Heart left ventricle (tissue), 16 donors: ENCODE measurements around the gene SIPA1L2. TPM values are rescaled to one million over a fixed set of nuclear protein-coding genes. Genes with fewer than 3 reads are reported as not detected.

ENCODE experiments used
- ATAC-seq, 4 donors: fragments of 200-7000 bp; cut with Tn5 transposase; one replicate each; pipeline ENCODE4 v1.9.1; 2020 to 2022; ENCODE audit warnings: moderate library complexity in 4 of 4, mild to moderate bottlenecking in 3 of 4, moderate number of reproducible peaks in 1 of 4
- DNase-seq, 5 donors: peaks; one replicate each; pipeline ENCODE4 v3.0.0-alpha.2; 2020
- H3K27ac ChIP-seq, 12 donors: fragments of 200-600 bp; sonication (generic) in 4 of 12; one replicate each; pipeline versions ENCODE4 v1.5.0 to v1.8.0; 2016 to 2022; ENCODE audit warnings: mild to moderate bottlenecking in 2 of 12
- H3K27me3 ChIP-seq, 9 donors: fragments of 200-600 bp; sonication (generic) in 2 of 9; one replicate each; pipeline versions ENCODE4 v1.5.1 to v1.8.0; 2016 to 2022; ENCODE audit warnings: mild to moderate bottlenecking in 3 of 9
- H3K36me3 ChIP-seq, 9 donors: fragments of 200-600 bp; sonication (generic) in 2 of 9; one replicate each; pipeline versions ENCODE4 v1.5.0 to v1.8.0; 2018 to 2022; ENCODE audit warnings: mild to moderate bottlenecking in 2 of 9
- H3K4me1 ChIP-seq, 12 donors: fragments of 200-600 bp; sonication (generic) in 4 of 12; one replicate each; pipeline versions ENCODE4 v1.5.0 to v1.8.0; 2016 to 2022; ENCODE audit warnings: mild to moderate bottlenecking in 3 of 12
- H3K4me3 ChIP-seq, 12 donors: fragments of 200-600 bp; sonication (generic) in 4 of 12; one replicate each; pipeline versions ENCODE4 v1.5.0 to v1.8.0; 2017 to 2022; ENCODE audit warnings: mild to moderate bottlenecking in 9 of 12, moderate library complexity in 4 of 12
- H3K9me3 ChIP-seq, 12 donors: fragments of 200-600 bp; sonication (generic) in 4 of 12; one replicate each; pipeline versions ENCODE4 v1.5.0 to v1.8.0; 2016 to 2022; ENCODE audit warnings: mild to moderate bottlenecking in 1 of 12
- POLR2A ChIP-seq, 2 donors: fragments of 450-650 bp; IDR thresholded peaks; one replicate each; pipeline ENCODE4 v1.6.1; 2017; ENCODE audit warnings: antibody characterized with exemption in 2 of 2, mild to moderate bottlenecking in 2 of 2, moderate library complexity in 2 of 2
- WGBS, 4 donors: extraction: QIAGEN DNeasy Blood & Tissue Kit in 2 of 4; methylation state at CpG; one replicate each; pipeline versions ENCODE4 v1.1.5 to v1.1.7; 2013 to 2018; 5-methylcytosine and 5-hydroxymethylcytosine counted together
- intact Hi-C, 10 donors: fragments of 100-400 bp; cut with DNase I; formaldehyde crosslinking; loops; one replicate each; pipeline versions ENCODE4 v1.11.1 to v1.14.2; 2022
- polyA plus RNA-seq, 2 donors: library from polyadenylated mRNA; stranded (reverse); fragments of 200-250 nt; gene quantifications; one replicate each; pipeline ENCODE4 v1.2.3, GENCODE V29; 2013
- total RNA-seq, 9 donors: library from RNA; depleted of rRNA in 2 of 9; stranded (reverse); fragments of >200 nt in 2 of 9; fragmentation: NEBNext Ultra II Directional in 3 of 9; extraction: Animal tissue kit (Norgen Biotek cat#: 25700) in 3 of 9; gene quantifications; one replicate each; pipeline versions ENCODE4 v1.1.0 to v1.2.4, GENCODE V29; 2016 to 2023
- TF ChIP-seq, protein P1 (sequence below), 12 donors: fragments of 200-600 bp; sonication (generic) in 4 of 12; IDR thresholded peaks; one replicate each; pipeline versions ENCODE4 v1.5.0 to v1.8.0; 2018 to 2022; ENCODE audit warnings: antibody characterized with exemption in 12 of 12, mild to moderate bottlenecking in 5 of 12
- donor health status: ischemic (EF 13 %, LVEDD 7.1; RV severe dilation, severe dysfunction).
- donor health status: healthy with polysubstance abuse.
- donor health status: DM: no; HTN: yes; CAD: no.
- donor health status: DM: no; HTN: no; CAD: no.
- donor health status: ischemic (EF 25% LVEDD 6.9; RV normal size, moderate dysfunction).
- donor health status: ischemic (EF 25% LVEDD 5.7; RV mildly dilated, moderate dysfunction).
- donor health status: healthy.
- donor health status: DM: yes; HTN: yes; CAD: no.
- donor health status: ischemic (EF 35%, LVEDD 5.7; RV mildly dilated, moderate dysfunction).
- donor health status: nonischemic (EF 11% LVEDD 7.7; RV severe dilation, severe dysfunction).
- donor health status: DM: yes; HTN: yes; CAD: no.
- donor health status: PGD.
- donor health status: ischemic (EF 29% LVEDD 5.4; RV normal size, mild dysfunction).
- donor health status: nonischemic (EF 23%, LVEDD 6.1; RV moderate dilation, normal function).

SIPA1L2 gene
- total and polyA plus RNA-seq, 11 donors, result 18.1 to 148 (median 102) TPM

DNA sequence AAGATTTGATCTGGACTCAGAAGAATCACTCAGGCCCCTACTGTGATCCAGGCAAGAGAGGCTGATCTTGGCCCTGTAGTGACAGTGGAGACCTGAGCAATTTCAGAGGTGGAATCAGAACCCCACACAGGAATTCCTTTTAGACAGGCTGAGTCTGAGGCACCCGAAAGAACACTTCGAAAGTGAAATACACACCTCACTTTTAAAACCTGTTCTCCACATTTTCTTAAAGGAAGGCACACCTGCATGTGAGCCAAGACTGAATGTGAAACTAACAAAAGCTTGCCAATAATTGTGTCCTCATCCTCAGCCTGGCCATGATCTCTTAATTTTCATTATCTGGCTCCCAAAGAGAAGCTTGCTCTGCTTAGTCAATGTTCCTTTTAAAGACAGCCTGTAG is 32.2 kb downstream of the SIPA1L2 start:
- no peak for ATAC-seq
- Histone ChIP-seq H3K9me3 (no peaks in the 10 kb centered on the region), H3K36me3 (no peaks in the 10 kb centered on the region), H3K4me1 (peaks cover 0 to 77% (median 50%) of the 10 kb centered on the region in 12 donors), H3K4me3 (no peak overlapping the region), H3K27ac (peak overlapping the region in 1 of 12 donors; percentile 46), H3K27me3 (no peaks in the 10 kb centered on the region)
- no peak for DNase-seq
- no peak for TF ChIP-seq POLR2A (IDR thresholded peaks at IDR 0.05)
- TF ChIP-seq, protein P1, sequence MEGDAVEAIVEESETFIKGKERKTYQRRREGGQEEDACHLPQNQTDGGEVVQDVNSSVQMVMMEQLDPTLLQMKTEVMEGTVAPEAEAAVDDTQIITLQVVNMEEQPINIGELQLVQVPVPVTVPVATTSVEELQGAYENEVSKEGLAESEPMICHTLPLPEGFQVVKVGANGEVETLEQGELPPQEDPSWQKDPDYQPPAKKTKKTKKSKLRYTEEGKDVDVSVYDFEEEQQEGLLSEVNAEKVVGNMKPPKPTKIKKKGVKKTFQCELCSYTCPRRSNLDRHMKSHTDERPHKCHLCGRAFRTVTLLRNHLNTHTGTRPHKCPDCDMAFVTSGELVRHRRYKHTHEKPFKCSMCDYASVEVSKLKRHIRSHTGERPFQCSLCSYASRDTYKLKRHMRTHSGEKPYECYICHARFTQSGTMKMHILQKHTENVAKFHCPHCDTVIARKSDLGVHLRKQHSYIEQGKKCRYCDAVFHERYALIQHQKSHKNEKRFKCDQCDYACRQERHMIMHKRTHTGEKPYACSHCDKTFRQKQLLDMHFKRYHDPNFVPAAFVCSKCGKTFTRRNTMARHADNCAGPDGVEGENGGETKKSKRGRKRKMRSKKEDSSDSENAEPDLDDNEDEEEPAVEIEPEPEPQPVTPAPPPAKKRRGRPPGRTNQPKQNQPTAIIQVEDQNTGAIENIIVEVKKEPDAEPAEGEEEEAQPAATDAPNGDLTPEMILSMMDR (IDR thresholded peaks at IDR 0.05), result no peak
- WGBS, 4 donors, result 68 to 87% (median 74%) methylated on average over 2 of the region's 2 CpGs
- intact Hi-C loops, result no loop called here

DNA sequence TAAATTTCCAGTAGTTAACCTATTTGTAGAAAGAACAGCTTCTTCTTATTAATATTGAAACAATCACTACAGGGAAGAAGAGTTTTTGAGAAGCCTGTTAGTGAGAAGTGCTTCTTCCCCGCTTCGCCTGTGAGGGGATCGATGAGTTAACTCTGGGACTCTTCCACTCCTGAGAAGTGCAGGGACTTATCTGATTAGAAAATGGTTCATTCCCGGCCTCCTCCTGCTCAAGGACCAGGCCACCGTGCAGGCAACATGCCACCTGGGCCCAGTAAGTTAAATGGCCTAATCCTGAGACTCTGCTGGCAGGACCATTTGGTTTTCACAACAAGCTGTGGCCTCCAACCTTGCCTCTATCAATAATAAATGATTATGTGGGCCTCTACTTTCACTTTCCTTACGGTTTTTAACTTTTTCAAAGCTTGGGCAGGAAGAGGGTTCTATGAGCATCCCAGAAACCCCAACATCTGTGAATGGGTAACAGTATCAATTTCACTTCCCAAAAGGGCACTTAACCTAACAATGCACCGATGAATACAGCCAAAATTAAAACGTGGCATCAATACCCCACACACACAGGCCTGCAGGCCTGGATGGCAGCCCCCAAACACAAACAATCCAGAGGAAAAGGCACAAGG is 33.1 kb downstream of the SIPA1L2 start:
- ATAC-seq (peak in 1 of 4 donors; percentile 11), DNase-seq (no peak)
- Histone ChIP-seq H3K27ac (peak overlapping the region in 7 of 12 donors; percentile 12 to 72 (median 59)), H3K4me1 (peaks cover 0 to 86% (median 56%) of the 10 kb centered on the region in 12 donors), H3K27me3 (no peaks in the 10 kb centered on the region), H3K36me3 (no peaks in the 10 kb centered on the region), H3K9me3 (no peaks in the 10 kb centered on the region), H3K4me3 (no peak overlapping the region)
- no peak for TF ChIP-seq POLR2A (IDR thresholded peaks at IDR 0.05)
- TF ChIP-seq, protein P1 (IDR thresholded peaks at IDR 0.05), result no peak
- 59 to 66% (median 62%) methylated on average over 8 of the region's 8 CpGs for WGBS, 4 donors
- intact Hi-C loops, result no loop called here

DNA sequence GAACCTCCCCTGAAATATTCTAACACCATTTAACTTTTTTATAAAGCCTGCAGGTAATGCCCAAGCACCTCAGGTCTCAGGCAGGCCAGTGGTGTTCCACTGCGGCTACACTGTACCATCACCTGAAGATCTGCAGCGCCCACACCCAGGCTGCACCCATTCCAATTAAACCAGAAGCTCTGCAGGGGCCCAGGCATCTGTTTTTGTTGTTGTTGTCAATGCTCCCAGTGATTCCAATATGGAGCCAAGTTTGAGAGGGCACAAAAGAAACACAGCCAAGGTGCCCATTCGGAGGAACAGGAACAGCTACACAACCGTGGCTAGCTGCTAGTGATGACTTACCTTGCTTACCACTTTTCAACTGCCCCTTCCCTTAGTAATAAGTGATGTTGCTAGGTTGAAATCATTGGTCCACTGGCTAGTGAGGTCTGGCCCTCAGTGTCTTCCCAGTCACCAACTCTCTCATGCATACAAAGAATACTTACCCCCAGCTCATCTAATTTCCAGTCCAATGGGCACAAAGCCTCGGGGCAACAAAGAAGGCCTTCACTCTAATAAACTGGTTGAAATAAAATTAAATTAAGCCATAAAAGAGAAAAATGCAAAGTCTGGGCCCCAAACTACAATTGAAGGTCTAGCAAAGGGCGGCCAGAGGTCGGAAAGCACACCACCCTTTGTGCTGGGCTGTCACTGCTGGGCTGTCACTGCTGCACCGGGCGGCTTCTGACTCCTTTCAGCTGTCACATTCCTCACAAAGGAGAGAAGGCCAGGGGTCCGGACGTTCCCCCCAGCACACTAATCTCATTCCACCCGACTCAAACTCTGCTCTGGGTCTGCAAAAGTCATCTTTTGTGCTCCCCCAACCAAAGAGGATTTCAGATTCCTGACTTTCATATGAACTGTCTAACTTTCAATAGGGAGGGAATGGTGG is 34.9 kb downstream of the SIPA1L2 start:
- ATAC-seq, result peak; percentile 44 to 72 (median 61)
- Histone ChIP-seq H3K27ac (peak overlapping the region in 10 of 12 donors; percentile 14 to 85 (median 67)), H3K4me3 (peak overlapping the region in 3 of 12 donors; percentile 0 to 10 (median 5)), H3K27me3 (no peaks in the 10 kb centered on the region), H3K36me3 (no peaks in the 10 kb centered on the region), H3K4me1 (peaks cover 6 to 89% (median 61%) of the 10 kb centered on the region in 12 donors), H3K9me3 (no peaks in the 10 kb centered on the region)
- peak in 2 of 5 donors; percentile 46 to 49 for DNase-seq
- 49 to 70% (median 62%) methylated on average over 12 of the region's 12 CpGs for WGBS, 4 donors
- TF ChIP-seq, protein P1 (IDR thresholded peaks at IDR 0.05), result no peak
- TF ChIP-seq POLR2A (IDR thresholded peaks at IDR 0.05), result no peak
- intact Hi-C loops, result no loop called here
